Measurements from ENCODE around the gene ZNF729. TPM values are rescaled to one million over a fixed set of nuclear protein-coding genes. Genes with fewer than 3 reads are reported as not detected.
"Not testable (repeated sequence)": the region's sequence is repeated elsewhere in the genome, so short reads cannot be mapped to it uniquely, and the experiment has no call there.

ZNF729 gene
- total and polyA plus RNA-seq, 9 of the 15 experiments (the other 6 are each of a cell fraction or from before 2014, with no cell fraction given): not detected

- no peak overlapping the region for H3K4me2 ChIP-seq (ENCODE audit: insufficient read depth, low read length)
- H3K9ac ChIP-seq (ENCODE audit: insufficient read depth in 1 of 2, low read depth in 2 of 2, low read length in 2 of 2): no peak overlapping the region
- FAIRE-seq (no peak), ATAC-seq (no peak), DNase-seq (ENCODE audit: extremely low read depth in 1 of 4, low spot score in 3 of 4) (no peak)
- no peaks in the 10 kb centered on the region; the same call in 1 of the 2 replicates for H3K9me3 ChIP-seq (replicated peaks; ENCODE audit: control insufficient read depth, insufficient read depth, low read depth, low read length)
- no TSS peak for BruUV-seq (replicated peaks)
- no peaks in the 10 kb centered on the region for H4K20me1 ChIP-seq (replicated peaks; ENCODE audit: control insufficient read depth, insufficient read depth, low read length)
- no peak overlapping the region for H3K27ac ChIP-seq (ENCODE audit: extremely low read depth, low read depth, low read length)
- WGBS (ENCODE audit: insufficient coverage, low coverage, missing lambda C conversion rate): 0% methylated on average over 5 of the region's 5 CpGs
- H3K27me3 ChIP-seq (ENCODE audit: control insufficient read depth in 2 of 2, insufficient read depth in 2 of 2, low read length in 2 of 2): no peaks in the 10 kb centered on the region
- CTCF ChIA-PET (ENCODE audit: low intra/inter-chr PET ratio): no interaction called here
- H3K79me2 ChIP-seq (ENCODE audit: control insufficient read depth, insufficient read depth, low read length): no peaks in the 10 kb centered on the region
- H3K36me3 ChIP-seq (ENCODE audit: control insufficient read depth, insufficient read depth, low read length): no peaks in the 10 kb centered on the region
- no peaks in the 10 kb centered on the region for H3K9me1 ChIP-seq (ENCODE audit: control insufficient read depth, insufficient read depth, low read length)
- no peak overlapping the region for H2AFZ ChIP-seq (ENCODE audit: low read depth, low read length)
- POLR2A ChIA-PET: no interaction called here
- no peak overlapping the region for H3K4me3 ChIP-seq
- H3K4me1 ChIP-seq (replicated peaks in 1 of 2; ENCODE audit: control insufficient read depth in 2 of 2, insufficient read depth in 2 of 2, low read length in 2 of 2): no peaks in the 10 kb centered on the region
- intact Hi-C loops (cut with micrococcal nuclease): no loop called here
- in situ Hi-C loops (cut with MboI): no loop called here
- TF ChIP-seq PYGO2 (tag; IDR thresholded peaks at IDR 0.05): no peak
- TF ChIP-seq HDAC2 (IDR thresholded peaks at IDR 0.05): no peak
- no peak for TF ChIP-seq ESRRA (IDR thresholded peaks at IDR 0.05; ENCODE audit: borderline replicate concordance, low read depth)
- no peak for TF ChIP-seq CTCFL (IDR thresholded peaks at IDR 0.05; ENCODE audit: borderline replicate concordance, insufficient read depth, low read depth, low read length, poor library complexity, severe bottlenecking)
Measured at GRCh38 chr19:22263121-22263520, 23.1 kb upstream of the ZNF729 start.

DNA sequence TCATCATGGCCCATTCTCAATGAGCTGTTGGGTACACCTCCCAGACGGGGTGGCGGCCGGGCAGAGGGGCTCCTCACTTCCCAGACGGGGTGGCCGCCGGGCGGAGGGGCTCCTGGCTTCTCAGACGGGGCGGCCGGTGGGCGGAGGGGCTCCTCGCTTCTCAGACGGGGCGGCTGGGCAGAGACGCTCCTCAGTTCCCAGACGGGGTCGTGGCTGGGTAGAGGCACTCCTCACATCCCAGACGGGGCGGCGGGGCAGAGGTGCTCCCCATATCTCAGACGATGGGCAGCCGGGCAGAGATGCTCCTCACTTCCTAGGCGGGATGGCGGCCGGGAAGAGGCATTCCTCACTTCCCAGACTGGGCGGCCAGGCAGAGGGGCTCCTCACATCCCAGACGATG is 35.3 kb downstream of the ZNF729 start:
- not testable (repeated sequence) for FAIRE-seq

More for the DNA sequence above, 35.3 kb downstream of the ZNF729 start:
- H3K79me2 ChIP-seq (ENCODE audit: control insufficient read depth, insufficient read depth, low read length); H3K9me3 ChIP-seq (replicated peaks; ENCODE audit: control insufficient read depth, insufficient read depth, low read depth, low read length); BruUV-seq (replicated peaks); H3K4me1 ChIP-seq (replicated peaks in 1 of 2; ENCODE audit: control insufficient read depth in 2 of 2, insufficient read depth in 2 of 2, low read length in 2 of 2); intact Hi-C loops (cut with micrococcal nuclease); POLR2A ChIA-PET; H3K9me1 ChIP-seq (ENCODE audit: control insufficient read depth, insufficient read depth, low read length); H3K4me3 ChIP-seq; H3K27me3 ChIP-seq (ENCODE audit: control insufficient read depth in 2 of 2, insufficient read depth in 2 of 2, low read length in 2 of 2); ATAC-seq; CTCF ChIA-PET (ENCODE audit: low intra/inter-chr PET ratio); H2AFZ ChIP-seq (ENCODE audit: low read depth, low read length); H4K20me1 ChIP-seq (replicated peaks; ENCODE audit: control insufficient read depth, insufficient read depth, low read length); H3K36me3 ChIP-seq (ENCODE audit: control insufficient read depth, insufficient read depth, low read length); H3K9ac ChIP-seq (ENCODE audit: insufficient read depth in 1 of 2, low read depth in 2 of 2, low read length in 2 of 2); H3K27ac ChIP-seq (ENCODE audit: extremely low read depth, low read depth, low read length); DNase-seq (ENCODE audit: extremely low read depth in 1 of 4, low spot score in 3 of 4); in situ Hi-C loops (cut with MboI); H3K4me2 ChIP-seq (ENCODE audit: insufficient read depth, low read length): not testable (repeated sequence)
- 5% methylated on average over 8 of the region's 27 CpGs for WGBS (ENCODE audit: insufficient coverage, low coverage, missing lambda C conversion rate)
